Neural progenitor cell (in vitro differentiated cells): ENCODE data around the gene SEMA3C. TPM values are rescaled to one million over a fixed set of nuclear protein-coding genes. Genes with fewer than 3 reads are reported as not detected.
A peak's percentile ranks its signal among the peaks of the same experiment; 100 is the strongest.

Source experiments
- DNase-seq: peaks from one replicate; pipeline ENCODE4 v3.0.0-alpha.2; 2016; ENCODE audit warnings: low spot score
- H2AFZ ChIP-seq: fragments of 200-600 bp; sonication (generic); replicated peaks from 2 replicates; pipeline ENCODE4 v1.6.1; 2016; ENCODE audit warnings: antibody characterized with exemption
- H3F3A ChIP-seq: fragments of 200-600 bp; sonication (generic); 2 replicates; pipeline ENCODE4 v1.6.1; 2016; ENCODE audit warnings: antibody characterized with exemption, low read depth
- H3K27ac ChIP-seq: fragments of 200-600 bp; sonication (generic); 2 replicates; pipeline ENCODE4 v1.5.1; 2016; ENCODE audit warnings: mild to moderate bottlenecking
- H3K27me3 ChIP-seq: fragments of 200-600 bp; sonication (generic); 2 replicates; pipeline ENCODE4 v1.6.1; 2016; ENCODE audit warnings: mild to moderate bottlenecking, moderate library complexity
- H3K36me3 ChIP-seq: fragments of 200-600 bp; sonication (generic); 2 replicates; pipeline ENCODE4 v1.5.1; 2016
- H3K4me1 ChIP-seq: fragments of 200-600 bp; sonication (generic); 2 replicates; pipeline ENCODE4 v1.6.1; 2016; ENCODE audit warnings: mixed run types
- H3K4me2 ChIP-seq: fragments of 200-600 bp; sonication (generic); 2 replicates; pipeline ENCODE4 v1.6.1; 2016
- H3K4me3 ChIP-seq: fragments of 200-600 bp; sonication (generic); 2 replicates; pipeline ENCODE4 v1.5.1; 2016
- H3K79me2 ChIP-seq: fragments of 200-600 bp; sonication (generic); 2 replicates; pipeline ENCODE4 v1.6.1; 2016; ENCODE audit warnings: low read depth
- H3K9ac ChIP-seq: fragments of 200-600 bp; sonication (generic); 2 replicates; pipeline ENCODE4 v1.6.1; 2016
- H3K9me3 ChIP-seq: fragments of 200-600 bp; sonication (generic); 2 replicates; pipeline ENCODE4 v1.5.1; 2016; ENCODE audit warnings: low read depth
- H4K20me1 ChIP-seq: fragments of 200-600 bp; sonication (generic); 2 replicates; pipeline ENCODE4 v1.6.1; 2016; ENCODE audit warnings: low read depth
- H3K27ac Mint-ChIP-seq: 3 replicates; pipeline ENCODE4 v1.8.0; 2021; ENCODE audit warnings: mixed read lengths
- H3K27me3 Mint-ChIP-seq: 2 replicates; pipeline ENCODE4 v1.8.0; 2022; ENCODE audit warnings: low read depth, mild to moderate bottlenecking, inconsistent platforms, moderate library complexity, mixed read lengths; ENCODE audit not compliant: insufficient read depth
- H3K36me3 Mint-ChIP-seq: 3 replicates; pipeline ENCODE4 v1.8.0; 2021; ENCODE audit warnings: mixed read lengths
- H3K4me1 Mint-ChIP-seq: 3 replicates; pipeline ENCODE4 v1.8.0; 2021; ENCODE audit warnings: mixed read lengths
- H3K4me3 Mint-ChIP-seq: 3 replicates; pipeline ENCODE4 v1.8.0; 2021; ENCODE audit warnings: mild to moderate bottlenecking, moderate library complexity, mixed read lengths
- H3K9me3 Mint-ChIP-seq: 3 replicates; pipeline ENCODE4 v1.8.0; 2020; ENCODE audit warnings: mixed read lengths
- EZH2 ChIP-seq: fragments of 200-600 bp; sonication (generic); IDR thresholded peaks from 2 replicates; pipeline ENCODE4 v1.6.1; 2017; ENCODE audit warnings: antibody characterized with exemption, mild to moderate bottlenecking, moderate library complexity
- EZH2phosphoT487 ChIP-seq: fragments of 200-600 bp; sonication (generic); IDR thresholded peaks from 2 replicates; pipeline ENCODE4 v1.6.1; 2017; ENCODE audit warnings: antibody characterized with exemption
- total RNA-seq: library from RNA; depleted of rRNA; stranded (reverse); fragments of >200 nt; gene quantifications from 2 replicates; pipeline ENCODE4 v1.2.3, GENCODE V29; 2015; ENCODE audit warnings: low replicate concordance
- TF ChIP-seq, protein P1 (sequence below): fragments of 200-600 bp; sonication (generic); IDR thresholded peaks from 2 replicates; pipeline ENCODE4 v1.5.1; 2017; ENCODE audit warnings: antibody characterized with exemption, mild to moderate bottlenecking

The SEMA3C gene
- total RNA-seq, 1 donor from 2014 or later: 0.54 TPM

DNA sequence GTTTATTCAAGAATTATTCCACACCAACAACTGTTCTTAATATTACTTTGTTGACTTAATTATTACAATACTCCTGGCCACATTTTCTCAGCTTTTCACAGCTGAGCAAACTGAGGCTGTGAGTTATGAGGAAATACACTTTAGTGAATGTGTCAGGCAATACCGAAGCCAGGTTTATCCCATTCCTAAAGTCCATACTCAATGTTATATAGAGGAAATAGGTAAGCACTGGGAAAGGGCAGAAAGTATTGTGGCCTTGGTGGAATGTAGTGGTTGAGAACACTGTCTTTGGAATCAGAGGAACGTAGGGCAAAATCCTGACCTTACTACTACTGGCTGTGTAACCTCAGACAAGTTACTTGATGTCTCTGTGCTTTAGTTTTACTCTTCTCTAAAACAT, 169.6 kb downstream of the SEMA3C start:
- H3K9me3 ChIP-seq: no peaks in the 10 kb centered on the region
- no peaks in the 10 kb centered on the region for H3F3A ChIP-seq
- no peak overlapping the region for H3K27ac ChIP-seq
- H4K20me1 ChIP-seq: no peaks in the 10 kb centered on the region
- Mint-ChIP-seq H3K9me3 (no peaks in the 10 kb centered on the region), H3K4me3 (no peak overlapping the region), H3K4me1 (peaks cover 19% of the 10 kb centered on the region), H3K27ac (no peak overlapping the region), H3K36me3 (peaks cover 4% of the 10 kb centered on the region), H3K27me3 (no peaks in the 10 kb centered on the region)
- no peak overlapping the region for H3K4me3 ChIP-seq
- no peaks in the 10 kb centered on the region for H3K36me3 ChIP-seq
- TF ChIP-seq, protein P1, sequence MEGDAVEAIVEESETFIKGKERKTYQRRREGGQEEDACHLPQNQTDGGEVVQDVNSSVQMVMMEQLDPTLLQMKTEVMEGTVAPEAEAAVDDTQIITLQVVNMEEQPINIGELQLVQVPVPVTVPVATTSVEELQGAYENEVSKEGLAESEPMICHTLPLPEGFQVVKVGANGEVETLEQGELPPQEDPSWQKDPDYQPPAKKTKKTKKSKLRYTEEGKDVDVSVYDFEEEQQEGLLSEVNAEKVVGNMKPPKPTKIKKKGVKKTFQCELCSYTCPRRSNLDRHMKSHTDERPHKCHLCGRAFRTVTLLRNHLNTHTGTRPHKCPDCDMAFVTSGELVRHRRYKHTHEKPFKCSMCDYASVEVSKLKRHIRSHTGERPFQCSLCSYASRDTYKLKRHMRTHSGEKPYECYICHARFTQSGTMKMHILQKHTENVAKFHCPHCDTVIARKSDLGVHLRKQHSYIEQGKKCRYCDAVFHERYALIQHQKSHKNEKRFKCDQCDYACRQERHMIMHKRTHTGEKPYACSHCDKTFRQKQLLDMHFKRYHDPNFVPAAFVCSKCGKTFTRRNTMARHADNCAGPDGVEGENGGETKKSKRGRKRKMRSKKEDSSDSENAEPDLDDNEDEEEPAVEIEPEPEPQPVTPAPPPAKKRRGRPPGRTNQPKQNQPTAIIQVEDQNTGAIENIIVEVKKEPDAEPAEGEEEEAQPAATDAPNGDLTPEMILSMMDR: no peak
- TF ChIP-seq EZH2phosphoT487: no peak
- no peak for TF ChIP-seq EZH2
- no peak overlapping the region for H3K9ac ChIP-seq
- peak overlapping the region; percentile 92 for H2AFZ ChIP-seq
- no peak overlapping the region for H3K4me2 ChIP-seq
- no peak for DNase-seq
- H3K4me1 ChIP-seq: peaks cover 12% of the 10 kb centered on the region
- no peaks in the 10 kb centered on the region for H3K79me2 ChIP-seq
- H3K27me3 ChIP-seq: no peaks in the 10 kb centered on the region

DNA sequence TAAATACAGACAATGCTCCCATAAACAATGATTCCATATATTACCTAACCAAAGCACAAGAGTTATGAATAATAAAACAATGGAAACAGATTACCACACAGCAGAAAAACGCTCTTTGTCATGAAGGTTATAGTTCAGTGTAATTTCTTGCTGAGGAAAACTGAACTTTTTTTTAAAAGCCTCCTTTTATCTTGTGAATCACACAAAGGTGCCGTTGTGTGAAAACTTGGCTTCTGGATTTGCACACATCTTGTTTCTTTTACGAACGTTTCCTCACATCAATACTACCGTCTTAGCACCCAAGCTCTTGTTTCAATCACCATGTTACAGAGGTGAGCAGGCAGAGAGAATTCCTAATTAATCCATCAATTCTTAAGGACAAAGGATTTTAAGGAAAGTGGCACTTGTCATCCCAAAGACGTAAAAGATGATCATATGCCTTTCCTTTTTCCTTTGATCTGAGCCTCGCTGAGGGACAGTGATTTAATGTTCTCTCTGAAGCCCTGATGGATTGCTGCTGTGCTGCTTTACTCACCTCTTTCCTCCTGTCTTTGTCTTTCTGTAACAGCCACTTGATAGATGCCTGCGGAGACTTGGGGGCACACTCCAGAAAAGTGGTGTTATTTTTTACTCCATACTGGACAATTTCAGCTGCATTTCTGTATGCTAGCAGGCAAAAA, 170.3 kb downstream of the SEMA3C start:
- Histone ChIP-seq H3K4me3 (no peak overlapping the region), H3F3A (no peaks in the 10 kb centered on the region), H3K27ac (no peak overlapping the region), H3K4me1 (peaks cover 12% of the 10 kb centered on the region), H4K20me1 (no peaks in the 10 kb centered on the region), H3K79me2 (no peaks in the 10 kb centered on the region), H3K4me2 (peak overlapping the region; percentile 37), H3K9ac (no peak overlapping the region), H2AFZ (peak overlapping the region; percentile 92), H3K36me3 (no peaks in the 10 kb centered on the region), H3K9me3 (no peaks in the 10 kb centered on the region), H3K27me3 (no peaks in the 10 kb centered on the region)
- peaks cover 4% of the 10 kb centered on the region for H3K36me3 Mint-ChIP-seq
- peak overlapping the region; percentile 36 for H3K27ac Mint-ChIP-seq
- H3K9me3 Mint-ChIP-seq: no peaks in the 10 kb centered on the region
- no peaks in the 10 kb centered on the region for H3K27me3 Mint-ChIP-seq
- TF ChIP-seq, protein P1: no peak
- no peak for TF ChIP-seq EZH2phosphoT487
- TF ChIP-seq EZH2: no peak
- no peak for DNase-seq
- H3K4me1 Mint-ChIP-seq: peaks cover 19% of the 10 kb centered on the region
- H3K4me3 Mint-ChIP-seq: no peak overlapping the region

DNA sequence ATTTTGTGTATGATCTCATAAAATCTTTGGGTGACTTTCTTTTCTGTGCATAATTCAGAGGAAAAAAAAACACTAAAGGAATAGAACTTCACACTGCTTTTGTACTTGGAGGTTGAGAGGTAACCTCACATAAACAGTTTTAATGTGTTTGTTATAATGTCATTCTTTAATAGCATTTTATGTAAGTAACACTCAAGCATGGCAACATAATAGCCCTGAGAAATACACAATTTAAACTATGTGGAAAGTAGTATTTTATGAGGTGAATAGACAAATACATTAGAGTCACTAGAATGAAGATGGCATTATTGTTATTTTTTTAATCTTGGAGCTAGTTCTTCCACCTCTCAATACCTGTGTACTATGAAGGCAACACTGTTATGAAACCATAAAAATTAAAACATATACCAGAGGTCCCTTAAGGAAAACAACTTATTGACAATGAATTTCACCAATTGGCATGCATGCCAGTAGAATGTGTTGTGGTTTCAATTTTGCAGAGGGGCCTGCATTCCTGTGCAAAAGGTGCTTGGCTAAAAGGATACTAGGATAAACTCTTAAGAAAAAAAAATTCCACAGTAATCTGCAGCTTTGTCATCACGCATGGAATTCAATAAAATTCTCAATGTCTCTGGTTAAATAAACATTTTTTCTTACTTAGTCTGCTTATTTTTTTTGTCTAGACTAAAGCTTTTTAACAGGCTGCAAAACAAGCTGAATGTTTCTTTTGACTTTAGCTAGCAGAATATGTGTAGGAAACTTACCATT, 177.9 kb downstream of the SEMA3C start:
- Mint-ChIP-seq H3K27me3 (no peaks in the 10 kb centered on the region), H3K4me3 (no peak overlapping the region), H3K9me3 (no peaks in the 10 kb centered on the region), H3K4me1 (no peaks in the 10 kb centered on the region), H3K36me3 (peaks cover 4% of the 10 kb centered on the region), H3K27ac (no peak overlapping the region)
- Histone ChIP-seq H3F3A (no peaks in the 10 kb centered on the region), H3K4me3 (no peak overlapping the region), H4K20me1 (no peaks in the 10 kb centered on the region), H2AFZ (no peak overlapping the region), H3K27me3 (no peaks in the 10 kb centered on the region), H3K9ac (no peak overlapping the region), H3K4me1 (no peaks in the 10 kb centered on the region), H3K9me3 (no peaks in the 10 kb centered on the region), H3K4me2 (no peak overlapping the region), H3K36me3 (no peaks in the 10 kb centered on the region), H3K79me2 (no peaks in the 10 kb centered on the region), H3K27ac (no peak overlapping the region)
- no peak for DNase-seq
- TF ChIP-seq EZH2phosphoT487 (no peak), EZH2 (no peak)
- TF ChIP-seq, protein P1: no peak
